ENCODE measurements around the gene KRTCAP3.
"Not testable (repeated sequence)": the region's sequence is repeated elsewhere in the genome, so short reads cannot be mapped to it uniquely, and the experiment has no call there.

Gene KRTCAP3, protein sequence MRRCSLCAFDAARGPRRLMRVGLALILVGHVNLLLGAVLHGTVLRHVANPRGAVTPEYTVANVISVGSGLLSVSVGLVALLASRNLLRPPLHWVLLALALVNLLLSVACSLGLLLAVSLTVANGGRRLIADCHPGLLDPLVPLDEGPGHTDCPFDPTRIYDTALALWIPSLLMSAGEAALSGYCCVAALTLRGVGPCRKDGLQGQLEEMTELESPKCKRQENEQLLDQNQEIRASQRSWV

GRCh38 chr2:27441958-27442919 is at the start of gene KRTCAP3:
KRTCAP3 (plus strand) TSS chr2:27442381; CDS start chr2:27442413, 32 bp downstream.
- in situ Hi-C loops (cut with MboI; ENCODE audit: low sequenced_read_pairs): no loop called here

DNA sequence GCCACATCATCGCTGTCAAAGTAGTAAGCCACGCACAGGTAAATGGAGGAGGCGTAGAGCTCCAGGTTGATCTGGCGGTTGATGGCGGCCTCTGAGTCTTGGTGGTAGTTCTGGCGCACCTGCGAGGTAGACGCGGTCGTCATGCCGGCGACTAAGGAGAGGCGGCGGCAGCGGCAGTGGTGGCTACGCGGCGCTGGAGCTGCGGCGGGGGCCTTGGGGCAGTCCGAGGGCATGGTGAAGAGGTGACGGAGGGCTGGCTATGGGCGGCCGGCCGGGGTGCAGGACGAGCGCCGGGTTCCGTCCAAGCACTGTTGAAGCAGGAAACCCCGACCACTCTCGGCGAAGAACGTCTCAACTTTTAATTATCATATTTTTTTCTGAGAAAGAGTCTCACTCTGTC is 49.0 kb upstream of the KRTCAP3 start:
- in situ Hi-C loops (cut with MboI; ENCODE audit: low sequenced_read_pairs): no loop called here

- in situ Hi-C loops (cut with MboI; ENCODE audit: low sequenced_read_pairs): no loop called here
Observed at GRCh38 chr2:27398962-27399361, 43.2 kb upstream of the KRTCAP3 start.

DNA sequence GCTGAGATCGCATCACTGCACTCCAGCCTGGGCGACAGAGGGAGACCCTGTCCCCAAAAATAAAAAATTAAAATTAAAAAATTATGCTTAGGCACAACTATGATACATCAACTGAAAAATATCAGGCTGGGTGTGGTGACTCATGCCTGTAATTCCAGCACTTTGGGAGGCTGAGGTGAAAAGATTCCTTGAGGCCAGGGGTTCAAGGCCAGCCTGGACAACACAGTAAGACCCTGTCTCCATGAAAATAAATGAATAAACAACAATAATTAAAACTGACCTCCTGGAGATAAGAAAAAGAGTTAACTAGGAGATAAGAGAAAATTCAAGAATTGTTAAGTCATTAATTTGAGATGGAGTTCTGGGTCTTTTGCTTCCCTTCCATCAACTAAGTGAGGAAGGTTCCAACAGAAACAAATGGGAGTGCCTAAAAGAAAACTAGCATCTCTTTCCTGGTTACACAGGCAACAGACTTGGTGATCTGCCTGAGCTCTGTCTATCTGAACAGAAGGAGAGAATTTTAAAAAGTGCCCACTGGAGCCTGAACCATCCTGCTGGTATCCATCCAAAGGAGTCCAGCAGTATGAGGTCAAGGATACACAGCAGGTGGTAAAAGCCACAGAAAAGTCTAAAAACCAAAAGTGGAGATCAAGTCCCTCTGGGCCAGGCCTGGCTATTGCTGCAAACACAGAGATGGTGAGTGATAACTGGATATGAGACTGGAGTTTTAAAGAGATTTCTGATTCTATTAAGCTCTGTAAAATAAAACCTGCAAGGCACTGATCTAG is 41.6 kb upstream of the KRTCAP3 start:
- in situ Hi-C loops (cut with MboI; ENCODE audit: low sequenced_read_pairs): no loop called here

GRCh38 chr2:27407798-27408491 is 34.2 kb upstream of the KRTCAP3 start:
- in situ Hi-C loops (cut with MboI; ENCODE audit: low sequenced_read_pairs): no loop called here

DNA sequence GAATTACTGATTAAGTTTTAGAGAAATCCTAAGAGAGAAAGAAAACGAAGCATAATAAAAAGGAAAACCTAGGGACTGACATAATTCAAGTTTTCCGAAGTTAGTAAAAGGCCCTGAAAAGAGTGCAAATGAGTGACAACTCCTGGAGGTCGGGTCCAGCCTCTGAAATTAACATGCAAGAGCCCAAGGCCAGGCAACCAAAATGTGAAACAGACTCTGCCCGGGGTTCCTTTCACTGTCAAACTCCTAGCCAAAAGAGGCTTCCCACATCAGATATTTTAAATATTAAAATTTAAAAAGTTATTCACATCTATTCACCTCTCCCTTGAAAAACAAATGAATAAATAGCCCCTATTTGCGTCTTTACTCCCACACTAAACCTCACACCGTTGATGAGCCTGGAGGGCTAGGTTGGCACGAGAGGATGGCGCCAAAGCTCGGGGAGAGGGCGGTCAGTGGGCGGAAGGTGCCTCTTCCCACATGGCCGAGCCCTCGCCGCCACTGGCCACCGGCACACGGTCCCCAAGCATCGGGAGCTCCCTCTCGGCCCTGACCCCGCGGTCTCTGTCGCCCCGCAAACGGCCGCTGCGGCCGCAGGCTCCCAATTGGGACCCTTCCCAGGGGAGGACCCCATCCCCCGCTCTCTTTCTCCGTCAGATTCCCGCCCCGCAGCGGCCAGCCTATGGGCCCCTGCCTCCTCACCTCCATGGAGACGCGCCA is 33.4 kb upstream of the KRTCAP3 start:
- in situ Hi-C loops (cut with MboI; ENCODE audit: low sequenced_read_pairs): no loop called here

DNA sequence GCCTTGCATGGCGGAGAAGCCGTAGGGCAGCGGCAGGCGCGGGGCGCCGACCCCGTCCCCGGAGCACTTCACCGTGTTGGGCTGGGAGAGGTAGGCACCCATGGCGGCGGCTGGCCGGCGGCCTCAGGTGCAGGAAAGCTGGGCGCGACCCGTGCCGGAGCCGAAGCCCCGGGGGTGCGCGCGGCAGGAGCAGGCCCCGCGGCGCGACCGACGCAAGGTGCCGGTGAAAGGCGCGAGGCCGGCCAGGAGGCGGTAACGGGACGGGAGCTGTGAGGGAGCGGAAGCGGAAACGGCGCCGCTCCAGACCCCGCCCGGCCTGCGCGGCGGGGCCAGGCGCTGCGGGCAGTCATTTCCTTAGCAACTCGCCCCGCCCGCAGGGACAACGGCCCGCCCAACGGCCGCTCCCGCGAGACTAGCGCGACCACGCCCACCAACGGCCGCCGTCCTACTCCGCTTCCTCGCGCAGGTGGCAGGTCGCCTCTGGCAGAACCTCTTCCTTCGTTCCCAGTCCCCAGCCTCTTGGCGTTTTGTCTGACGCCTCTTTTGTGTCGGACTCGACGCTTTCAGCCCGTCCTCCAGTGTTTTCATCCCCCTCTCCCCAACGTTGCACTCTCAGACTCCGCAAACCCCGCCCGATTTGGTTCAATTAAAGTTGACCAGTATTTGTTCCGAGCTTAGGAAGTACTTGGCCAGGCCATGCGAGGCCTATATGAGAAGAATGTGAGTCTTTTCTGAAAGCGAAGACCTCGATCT is 32.7 kb upstream of the KRTCAP3 start, which contains the start of gene PPM1G:
Gene PPM1G, minus strand, starts transcription at position 271 of the 753 bp plus-strand sequence. Its CDS starts 169 bp downstream, at position 102.
- in situ Hi-C loops (cut with MboI; ENCODE audit: low sequenced_read_pairs): no loop called here

GRCh38 chr2:27412419-27413152 is 29.6 kb upstream of the KRTCAP3 start:
- in situ Hi-C loops (cut with MboI; ENCODE audit: low sequenced_read_pairs): no loop called here

GRCh38 chr2:27416151-27416550 is 26.0 kb upstream of the KRTCAP3 start:
- in situ Hi-C loops (cut with MboI; ENCODE audit: low sequenced_read_pairs): no loop called here

GRCh38 chr2:27420996-27421395 is 21.2 kb upstream of the KRTCAP3 start:
- in situ Hi-C loops (cut with MboI; ENCODE audit: low sequenced_read_pairs): no loop called here

GRCh38 chr2:27421660-27422250 is 20.4 kb upstream of the KRTCAP3 start:
- in situ Hi-C loops (cut with MboI; ENCODE audit: low sequenced_read_pairs): no loop called here

DNA sequence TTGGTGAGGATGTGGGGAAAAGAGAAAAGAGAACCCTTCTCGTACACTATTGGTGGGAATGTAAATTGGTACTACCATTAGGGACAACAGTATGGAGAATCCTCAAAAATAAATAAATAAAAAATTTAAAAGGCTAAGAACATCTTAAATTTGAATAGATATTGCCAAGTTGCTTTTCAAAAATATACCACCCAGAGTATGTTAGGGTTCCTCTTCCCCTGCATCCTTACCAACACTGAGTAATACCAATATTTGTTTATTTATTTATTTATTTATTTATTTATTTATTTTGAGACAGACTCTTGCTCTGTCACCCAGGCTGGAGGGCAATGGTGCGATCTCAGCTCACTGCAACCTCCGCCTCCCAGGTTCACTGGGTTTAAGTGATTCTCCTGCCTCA is 19.2 kb upstream of the KRTCAP3 start:
- in situ Hi-C loops (cut with MboI; ENCODE audit: low sequenced_read_pairs): no loop called here

DNA sequence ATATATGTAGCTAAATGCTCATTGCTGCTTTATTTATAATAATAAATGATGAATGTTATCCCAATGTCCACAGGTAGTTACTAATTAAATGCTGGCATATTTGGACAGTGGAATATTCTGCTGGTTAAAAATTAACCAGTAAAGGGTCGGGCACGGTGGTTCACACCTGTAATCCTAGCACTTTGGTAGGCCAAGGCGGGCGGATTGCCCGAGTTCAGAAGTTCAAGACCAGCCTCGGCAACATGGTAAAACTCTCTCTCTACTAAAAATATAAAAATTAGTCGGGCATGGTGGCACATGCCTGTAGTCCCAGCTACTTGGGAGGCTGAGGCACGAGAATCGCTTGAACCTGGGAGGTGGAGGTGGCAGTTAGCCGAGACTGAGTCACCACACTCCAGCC is 17.1 kb upstream of the KRTCAP3 start:
- in situ Hi-C loops (cut with MboI; ENCODE audit: low sequenced_read_pairs): not testable (repeated sequence)

DNA sequence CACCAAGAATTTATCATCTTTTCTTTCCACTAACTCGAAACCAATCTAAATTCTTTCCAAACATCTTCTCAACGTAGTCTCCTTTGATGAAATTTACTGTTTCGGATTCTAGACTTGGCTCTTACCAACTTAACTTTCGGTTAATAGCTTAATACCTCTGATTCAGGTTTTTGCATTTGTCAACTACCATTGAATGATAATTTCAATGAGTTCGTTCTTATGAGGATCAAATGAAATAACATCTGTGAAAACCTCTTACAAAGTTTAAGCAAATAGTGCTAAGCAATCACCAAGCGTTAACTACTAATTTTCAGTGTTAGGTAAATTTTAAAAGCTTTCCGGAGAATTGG is 14.3 kb upstream of the KRTCAP3 start:
- in situ Hi-C loops (cut with MboI; ENCODE audit: low sequenced_read_pairs): no loop called here

DNA sequence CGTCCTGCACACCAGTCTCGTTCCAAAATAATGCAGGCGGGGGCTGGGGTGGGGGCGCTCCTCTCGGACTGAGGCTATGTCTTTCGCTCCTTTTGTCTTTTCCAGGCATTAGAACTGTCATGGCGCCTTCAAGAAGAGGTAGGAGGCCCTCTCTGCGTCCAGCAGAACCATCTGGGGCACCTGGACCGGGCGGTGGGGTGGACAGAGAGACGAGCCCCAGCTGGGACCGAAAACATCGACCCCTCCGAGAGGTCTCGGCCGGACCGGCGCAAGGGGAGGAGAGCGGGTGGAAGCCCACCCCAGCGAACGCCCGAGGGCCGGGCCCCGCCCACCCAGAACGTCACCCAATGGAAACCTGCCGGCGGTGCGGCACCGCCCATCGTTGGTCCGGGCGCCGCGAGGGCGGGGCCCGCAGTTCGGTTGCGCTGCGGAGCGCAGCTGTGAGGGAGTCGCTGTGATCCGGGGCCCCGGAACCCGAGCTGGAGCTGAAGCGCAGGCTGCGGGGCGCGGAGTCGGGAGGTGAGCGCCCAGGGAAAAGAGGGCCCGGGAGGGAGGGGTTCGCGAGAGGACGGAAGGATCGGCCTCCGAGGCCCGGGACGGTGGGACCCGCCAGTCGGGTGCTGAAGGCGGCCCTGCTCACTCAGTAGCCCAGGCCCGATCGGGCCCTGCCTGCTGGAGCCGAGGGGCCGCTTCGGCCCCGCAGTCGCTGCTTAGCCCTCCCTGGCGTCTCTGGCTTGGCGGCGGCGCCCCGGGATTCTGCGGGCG is 13.8 kb upstream of the KRTCAP3 start, which contains the start of gene NRBP1:
Gene NRBP1, plus strand, starts transcription at position 419 of the 765 bp plus-strand sequence. CDS start 4,643 bp downstream, outside the sequence.
- in situ Hi-C loops (cut with MboI; ENCODE audit: low sequenced_read_pairs): no loop called here

- in situ Hi-C loops (cut with MboI; ENCODE audit: low sequenced_read_pairs): no loop called here
Observed at GRCh38 chr2:27428978-27429541, 13.1 kb upstream of the KRTCAP3 start.

DNA sequence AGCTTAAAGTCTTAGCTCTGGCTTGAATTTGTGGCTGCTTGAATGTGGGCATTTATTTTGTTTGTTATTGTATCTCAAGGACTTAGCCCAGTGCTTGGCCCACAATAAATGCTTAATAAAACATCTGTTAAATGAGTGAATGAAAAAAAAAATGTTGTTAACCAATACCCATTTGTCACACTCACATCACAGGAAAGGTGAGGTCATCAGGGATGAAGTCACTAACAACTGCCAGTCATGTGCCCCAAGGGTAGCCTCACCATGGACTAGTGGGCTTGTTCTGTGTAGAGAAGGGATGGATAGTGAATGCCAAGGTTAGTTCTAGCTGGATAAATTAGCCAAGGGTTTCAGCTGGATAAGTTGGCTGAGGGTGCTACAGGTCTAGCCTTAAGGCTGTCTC is 10.8 kb upstream of the KRTCAP3 start:
- in situ Hi-C loops (cut with MboI; ENCODE audit: low sequenced_read_pairs): no loop called here
